ENCODE measurements around the gene NXNL1.

GRCh38 chr19:17483605-17484002 lies 22.9 kb upstream of the NXNL1 start:
- TF ChIP-seq CTCF (IDR thresholded peaks at IDR 0.05; ENCODE audit: control extremely low read depth in 1 of 3, insufficient read depth in 1 of 3, low read depth in 1 of 3, low read length in 3 of 3), result no peak
- TF ChIP-seq CREB1 (IDR thresholded peaks at IDR 0.05), result no peak

All from H1 (cell line).